HepG2 (cell line): ENCODE measurements around the gene MFRP. TPM values are rescaled to one million over a fixed set of nuclear protein-coding genes. Genes with fewer than 3 reads are reported as not detected.

Experiments used
- ARID4A ChIP-seq: sonication (generic); formaldehyde crosslinking; IDR thresholded peaks from 2 replicates; pipeline ENCODE4 v1.5.0; 2020; ENCODE audit warnings: mild to moderate bottlenecking, missing genetic modification reagents, borderline replicate concordance
- CBX2 ChIP-seq, 2 experiments: fragments of 200-600 bp in 1 of 2; sonication (generic); formaldehyde crosslinking in 1 of 2; IDR thresholded peaks; 2 replicates each; pipeline versions ENCODE4 v1.7.0 to v1.8.1; 2018 to 2022; ENCODE audit warnings: low read depth in 2 of 2, low read length in 1 of 2, mild to moderate bottlenecking in 1 of 2, missing genetic modification reagents in 1 of 2
- ETS1 ChIP-seq: sonication (generic); formaldehyde crosslinking; IDR thresholded peaks from 2 replicates; pipeline ENCODE4 v1.4.0; 2020; ENCODE audit warnings: missing genetic modification reagents
- KDM5B ChIP-seq: sonication (generic); formaldehyde crosslinking; IDR thresholded peaks from 2 replicates; pipeline ENCODE4 v1.4.0; 2020; ENCODE audit warnings: missing genetic modification reagents, mild to moderate bottlenecking, borderline replicate concordance
- NR2F1 ChIP-seq, 2 experiments: fragments of 450-650 bp in 1 of 2; formaldehyde crosslinking in 1 of 2; IDR thresholded peaks; 2 replicates each; pipeline versions ENCODE4 v1.5.0 to v1.6.1; 2016 to 2020; ENCODE audit warnings: mild to moderate bottlenecking in 1 of 2, missing compliant biosample characterization in 1 of 2, missing genetic modification reagents in 1 of 2, moderate library complexity in 1 of 2
- TFAP4 ChIP-seq: sonication (generic); IDR thresholded peaks from 2 replicates; pipeline ENCODE4 v1.6.1; 2016; ENCODE audit warnings: low read depth, borderline replicate concordance
- ZBTB42 ChIP-seq: sonication (generic); formaldehyde crosslinking; IDR thresholded peaks from 2 replicates; pipeline ENCODE4 v1.5.0; 2020; ENCODE audit warnings: mild to moderate bottlenecking, missing genetic modification reagents
- ZNF446 ChIP-seq: sonication (generic); formaldehyde crosslinking; IDR thresholded peaks from 2 replicates; pipeline ENCODE4 v1.5.0; 2020; ENCODE audit warnings: mild to moderate bottlenecking, missing genetic modification reagents
- ZNF512 ChIP-seq: sonication (generic); formaldehyde crosslinking; IDR thresholded peaks from 2 replicates; pipeline ENCODE4 v1.4.0; 2020; ENCODE audit warnings: mild to moderate bottlenecking, missing genetic modification reagents
- ZNF639 ChIP-seq: conservative IDR thresholded peaks from 2 replicates; pipeline ENCODE4 v1.6.1; 2018; ENCODE audit warnings: missing genetic modification reagents
- ZNF687 ChIP-seq: sonication (generic); formaldehyde crosslinking; IDR thresholded peaks from 2 replicates; pipeline ENCODE4 v1.5.1; 2020; ENCODE audit warnings: mild to moderate bottlenecking, missing genetic modification reagents, moderate library complexity
- ZNF772 ChIP-seq: sonication (generic); formaldehyde crosslinking; IDR thresholded peaks from 2 replicates; pipeline ENCODE4 v1.5.0; 2020; ENCODE audit warnings: mild to moderate bottlenecking, missing genetic modification reagents
- polyA plus RNA-seq, 8 experiments: library from polyadenylated mRNA; depleted of rRNA in 3 of 8; stranded (reverse) in 7 of 8; unstranded in 1 of 8; fragments of >200 nt; fragmentation: Illumina TruSeq in 4 of 8; extraction: Trizol in 4 of 8; gene quantifications; 2 replicates each; pipeline versions ENCODE4 v1.2.1 to v1.2.3, GENCODE V29; 2011 to 2016; ENCODE audit warnings: low read depth in 4 of 8, missing spikeins in 1 of 8, mixed read lengths in 1 of 8; ENCODE audit not compliant: insufficient read depth in 1 of 8
- total RNA-seq, 5 experiments: library from RNA; depleted of rRNA; stranded (reverse); fragments of >200 nt; fragmentation: Illumina TruSeq; extraction: Trizol; gene quantifications; 2 replicates each; pipeline ENCODE4 v1.2.3, GENCODE V29; 2016; ENCODE audit warnings: low read depth in 1 of 5

The MFRP gene
- total and polyA plus RNA-seq, 2 of the 13 experiments (the other 11 are each of a cell fraction or from before 2014, with no cell fraction given) = not detected

- no peak for TF ChIP-seq CBX2 (IDR thresholded peaks at IDR 0.05; ENCODE audit: low read depth, low read length)
- no peak for TF ChIP-seq CBX2 (CRISPR knock-in tag; IDR thresholded peaks at IDR 0.05; ENCODE audit: low read depth)
- TF ChIP-seq KDM5B = 0 out of 2 replicates have a peak, but pooled peaks have one; percentile 3
- TF ChIP-seq ZNF687 = no peak
- TF ChIP-seq NR2F1 (CRISPR knock-in tag; IDR thresholded peaks at IDR 0.05) = no peak
- TF ChIP-seq ZNF772 (CRISPR knock-in tag) = no peak
- no peak for TF ChIP-seq TFAP4
- no peak for TF ChIP-seq ZNF639 (CRISPR knock-in tag)
- TF ChIP-seq ARID4A (CRISPR knock-in tag) = no peak
- no peak for TF ChIP-seq ZBTB42 (CRISPR knock-in tag)
- TF ChIP-seq ZNF512 (CRISPR knock-in tag) = no peak
- TF ChIP-seq ETS1 (CRISPR knock-in tag) = no peak
- no peak for TF ChIP-seq ZNF446 (CRISPR knock-in tag)
Measured at GRCh38 chr11:119375337-119376196, 29.1 kb upstream of the MFRP start (continued).
